Pancreas (tissue), 10 donors: ENCODE results near the gene PTPRCAP. TPM values are rescaled to one million over a fixed set of nuclear protein-coding genes. Genes with fewer than 3 reads are reported as not detected.

Experiments
- ATAC-seq, 4 donors: fragments of 200-7000 bp; cut with Tn5 transposase; one replicate each; pipeline versions ENCODE4 v1.8.0 to v1.9.1; 2020; ENCODE audit warnings: mild to moderate bottlenecking in 4 of 4, moderate library complexity in 4 of 4
- DNase-seq, 6 donors: peaks; one replicate each; pipeline ENCODE4 v3.0.0-alpha.2; 2020
- FAIRE-seq: peaks from 2 replicates; lab custom pipeline; 2012; peaks lifted over from hg19 to GRCh38; lab: Jason Lieb, UNC
- H3K27ac ChIP-seq, 4 donors: fragments of 200-600 bp; sonication (generic); 1 replicate in 3 of 4; 2 replicates in 1 of 4; pipeline versions ENCODE4 v1.5.0 to v1.8.0; 2020
- H3K27me3 ChIP-seq, 4 donors: fragments of 200-600 bp; one replicate each; pipeline ENCODE4 v1.8.0; 2021
- H3K36me3 ChIP-seq, 3 donors: fragments of 200-600 bp; sonication (generic) in 1 of 3; one replicate each; pipeline versions ENCODE4 v1.5.0 to v1.8.0; 2020 to 2021
- H3K4me1 ChIP-seq, 3 donors: fragments of 200-600 bp; one replicate each; pipeline ENCODE4 v1.8.0; 2021
- H3K4me3 ChIP-seq, 4 donors: fragments of 200-600 bp; sonication (generic) in 2 of 4; one replicate each; pipeline versions ENCODE4 v1.5.0 to v1.8.0; 2020 to 2021
- H3K9me3 ChIP-seq, 4 donors: fragments of 200-600 bp; one replicate each; pipeline ENCODE4 v1.8.0; 2021
- CTCF ChIP-seq, 4 donors: fragments of 200-600 bp; sonication (generic) in 3 of 4; IDR thresholded peaks; one replicate each; pipeline versions ENCODE4 v1.5.0 to v1.8.0; 2021; ENCODE audit warnings: antibody characterized with exemption in 4 of 4
- WGBS, 2 donors: extraction: QIAGEN DNeasy Blood & Tissue Kit; methylation state at CpG; one replicate each; pipeline ENCODE4 v1.1.7; 2013; 5-methylcytosine and 5-hydroxymethylcytosine counted together
- intact Hi-C, 3 donors: fragments of 100-400 bp; cut with DNase I; formaldehyde crosslinking; loops; one replicate each; pipeline versions ENCODE4 v1.11.1 to v1.14.2; 2022
- polyA plus RNA-seq, 2 donors: library from polyadenylated mRNA; stranded (reverse); fragments of 200-250 nt; gene quantifications; one replicate each; pipeline ENCODE4 v1.2.3, GENCODE V29; 2013
- total RNA-seq, 6 donors: library from RNA; stranded (reverse); fragmentation: NEBNext Ultra II Directional in 4 of 6; extraction: Animal tissue kit (Norgen Biotek cat#: 25700) in 4 of 6; gene quantifications; one replicate each; pipeline versions ENCODE4 v1.2.1 to v1.2.4, GENCODE V29; 2021 to 2023
- donor health status: healthy with polysubstance abuse.
- donor health status: DM: no; HTN: no; CAD: no; lungs with moderate emphysema.
- donor health status: DM: no; HTN: no; CAD: no.
- donor health status: control.
- donor health status: control.
- donor health status: Bipolar disorder and iron deficiency.
- donor health status: DM: yes; HTN: yes; CAD: no.
- donor health status: DM: no; HTN: no; CAD: no.
- donor health status: DM: no; HTN: no; CAD: no.
- donor health status: DM: yes; HTN: yes; CAD: no.

PTPRCAP gene
- total and polyA plus RNA-seq, 8 donors, result 0.63 to 13.1 (median 2.2) TPM

- FAIRE-seq, result no peak
- H3K9me3 ChIP-seq, result no peaks in the 10 kb centered on the region
- 49 to 51% methylated on average over 5 of the region's 5 CpGs for WGBS, 2 donors
- H3K4me1 ChIP-seq, result peaks cover 0 to 9% (median 0%) of the 10 kb centered on the region in 3 donors
- no peaks in the 10 kb centered on the region for H3K27me3 ChIP-seq
- TF ChIP-seq CTCF (IDR thresholded peaks at IDR 0.05), result no peak
- no peak for ATAC-seq
- no peak overlapping the region for H3K4me3 ChIP-seq
- intact Hi-C loops, result no loop called here
- peak in 1 of 6 donors; percentile 43 for DNase-seq
- no peak overlapping the region for H3K27ac ChIP-seq
- H3K36me3 ChIP-seq, result peaks cover 3 to 18% (median 4%) of the 10 kb centered on the region in 3 donors
Observed at GRCh38 chr11:67393990-67394389, 43.5 kb downstream of the PTPRCAP start.

- no peak for ATAC-seq
- H3K4me1 ChIP-seq, result peaks cover 0 to 9% (median 0%) of the 10 kb centered on the region in 3 donors
- 91 to 94% methylated on average over 18 of the region's 18 CpGs for WGBS, 2 donors
- TF ChIP-seq CTCF (IDR thresholded peaks at IDR 0.05), result no peak
- H3K27ac ChIP-seq, result no peak overlapping the region
- intact Hi-C loops, result no loop called here
- H3K27me3 ChIP-seq, result no peaks in the 10 kb centered on the region
- H3K36me3 ChIP-seq, result peaks cover 3 to 13% (median 4%) of the 10 kb centered on the region in 3 donors
- H3K4me3 ChIP-seq, result no peak overlapping the region
- peak in 2 of 6 donors; percentile 62 to 84 for DNase-seq
- H3K9me3 ChIP-seq, result no peaks in the 10 kb centered on the region
- FAIRE-seq, result no peak
Observed at GRCh38 chr11:67393437-67393836, 44.0 kb downstream of the PTPRCAP start.

- FAIRE-seq (no peak), DNase-seq (peak in 2 of 6 donors; percentile 61 to 81), ATAC-seq (peak; percentile 4 to 27 (median 13))
- peaks cover 0 to 1% (median 0%) of the 10 kb centered on the region in 3 donors for H3K36me3 ChIP-seq
- H3K4me1 ChIP-seq, result peaks cover 0 to 9% (median 0%) of the 10 kb centered on the region in 3 donors
- TF ChIP-seq CTCF (IDR thresholded peaks at IDR 0.05), result no peak
- peak overlapping the region; percentile 41 to 80 (median 76) for H3K27ac ChIP-seq
- no peaks in the 10 kb centered on the region for H3K27me3 ChIP-seq
- WGBS, 2 donors, result 3 to 4% methylated on average over 26 to 31 of the region's 31 CpGs
- intact Hi-C loops, result no loop called here
- no peaks in the 10 kb centered on the region for H3K9me3 ChIP-seq
- peak overlapping the region; percentile 70 to 88 (median 82) for H3K4me3 ChIP-seq
Observed at GRCh38 chr11:67392183-67392715, 45.2 kb downstream of the PTPRCAP start.

GRCh38 chr11:67391304-67392182 is 45.9 kb downstream of the PTPRCAP start, which contains the start of gene RAD9A:
TSS of gene RAD9A (plus strand) at chr11:67391986. CDS start at chr11:67392045, 59 bp downstream.
- 0 to 1% methylated on average over 65 to 75 of the region's 75 CpGs for WGBS, 2 donors
- TF ChIP-seq CTCF (IDR thresholded peaks at IDR 0.05), result no peak
- H3K27ac ChIP-seq, result peak within 1 kb of the TSS; percentile 46 to 80 (median 76)
- H3K36me3 ChIP-seq, result no peaks in the 10 kb centered on the region
- peak; percentile 93 to 98 (median 96) for DNase-seq
- peak; percentile 83 to 93 (median 90) for ATAC-seq
- H3K9me3 ChIP-seq, result no peaks in the 10 kb centered on the region
- peaks cover 0 to 9% (median 0%) of the 10 kb centered on the region in 3 donors for H3K4me1 ChIP-seq
- FAIRE-seq, result no peak
- no peaks in the 10 kb centered on the region for H3K27me3 ChIP-seq
- peak within 1 kb of the TSS; percentile 70 to 88 (median 82) for H3K4me3 ChIP-seq
- intact Hi-C loops, result no loop called here
